Sigmoid colon (tissue), 7 donors: ENCODE data around the gene SNIP1. TPM values are rescaled to one million over a fixed set of nuclear protein-coding genes. Genes with fewer than 3 reads are reported as not detected.
"Not testable (repeated sequence)": the region's sequence is repeated elsewhere in the genome, so short reads cannot be mapped to it uniquely, and the experiment has no call there.

ENCODE experiments used
- DNase-seq: peaks from one replicate; pipeline ENCODE4 v3.0.0-alpha.2; 2019
- H3K27ac ChIP-seq, 4 donors: fragments of 200-600 bp; sonication (generic); one replicate each; pipeline ENCODE4 v1.5.1; 2016 to 2019; ENCODE audit warnings: mild to moderate bottlenecking in 1 of 4
- H3K27me3 ChIP-seq, 3 donors: fragments of 200-600 bp; sonication (generic); one replicate each; pipeline ENCODE4 v1.5.1; 2019; ENCODE audit warnings: mild to moderate bottlenecking in 1 of 3
- H3K36me3 ChIP-seq, 4 donors: fragments of 200-600 bp; sonication (generic); one replicate each; pipeline ENCODE4 v1.5.1; 2016 to 2019
- H3K4me1 ChIP-seq, 4 donors: fragments of 200-600 bp; sonication (generic); one replicate each; pipeline ENCODE4 v1.5.1; 2017 to 2019
- H3K4me3 ChIP-seq, 4 donors: fragments of 200-600 bp; sonication (generic); one replicate each; pipeline ENCODE4 v1.5.1; 2017 to 2019; ENCODE audit warnings: mild to moderate bottlenecking in 2 of 4, moderate library complexity in 1 of 4
- H3K9me3 ChIP-seq, 4 donors: fragments of 200-600 bp in 3 of 4; sonication (generic) in 3 of 4; one replicate each; pipeline versions ENCODE4 v1.5.1 to v1.6.1; 2013 to 2019
- CTCF ChIP-seq, 4 experiments: fragments of 450-650 bp in 3 of 4; fragments of 200-600 bp in 1 of 4; IDR thresholded peaks; one replicate each; pipeline ENCODE4 v1.5.1; 2016 to 2019; ENCODE audit warnings: antibody characterized with exemption in 4 of 4, mild to moderate bottlenecking in 3 of 4, moderate library complexity in 2 of 4
- EP300 ChIP-seq, 4 donors: sonication (generic); formaldehyde crosslinking; IDR thresholded peaks; one replicate each; pipeline ENCODE4 v1.6.1; 2017; ENCODE audit warnings: antibody characterized with exemption in 4 of 4
- POLR2A ChIP-seq, 2 donors: fragments of 450-650 bp; IDR thresholded peaks; one replicate each; pipeline ENCODE4 v1.6.1; 2016; ENCODE audit warnings: antibody characterized with exemption in 2 of 2, mild to moderate bottlenecking in 2 of 2, moderate library complexity in 2 of 2
- POLR2AphosphoS5 ChIP-seq, 4 donors: sonication (generic); formaldehyde crosslinking; IDR thresholded peaks; one replicate each; pipeline ENCODE4 v1.6.1; 2017; ENCODE audit warnings: antibody characterized with exemption in 4 of 4
- WGBS, 2 donors: extraction: QIAGEN DNeasy Blood & Tissue Kit; methylation state at CpG; one replicate each; pipeline ENCODE4 v1.1.7; 2013; 5-methylcytosine and 5-hydroxymethylcytosine counted together
- intact Hi-C: fragments of 100-400 bp; cut with DNase I; formaldehyde crosslinking; loops from one replicate; pipeline ENCODE4 v1.15.1; 2023
- polyA plus RNA-seq, 3 donors: library from polyadenylated mRNA; stranded (reverse); fragments of 200-250 nt; gene quantifications; one replicate each; pipeline ENCODE4 v1.2.3, GENCODE V29; 2013
- total RNA-seq, 4 donors: library from RNA; depleted of rRNA; stranded (reverse); fragments of >200 nt; gene quantifications; one replicate each; pipeline ENCODE4 v1.1.0, GENCODE V29; 2016
- donor health status: healthy with polysubstance abuse.
- donor health status: Bipolar disorder and iron deficiency.
- donor health status: healthy.

The SNIP1 gene
- total and polyA plus RNA-seq, 7 donors = 3.6 to 20.4 (median 7.2) TPM

DNA sequence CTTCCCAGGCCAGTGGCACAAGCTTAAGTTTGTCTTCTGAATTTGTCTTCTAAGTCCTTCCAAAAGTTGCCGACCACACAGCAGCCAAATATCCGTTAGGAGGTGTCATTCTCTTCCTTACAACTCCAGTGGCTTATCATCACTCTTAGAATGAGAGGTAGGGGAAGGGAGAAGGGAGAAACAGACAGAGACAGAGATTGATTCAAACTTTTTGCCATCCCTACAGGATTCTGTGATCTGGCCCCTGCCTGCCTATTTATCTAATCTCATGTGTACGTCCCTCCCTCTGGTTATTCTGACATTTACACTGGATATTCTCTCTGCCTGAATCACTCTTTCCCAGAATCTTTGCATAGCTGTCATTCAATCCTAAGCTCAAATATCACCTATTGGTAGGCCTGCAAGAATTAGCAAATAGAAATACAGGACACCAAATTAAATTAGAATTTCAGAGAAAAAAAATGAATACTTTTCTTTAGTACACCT is 42.1 kb upstream of the SNIP1 start:
- WGBS, 2 donors = 1 to 4% methylated on average over 3 of the region's 3 CpGs
- peaks cover 0 to 21% (median 5%) of the 10 kb centered on the region in 4 donors for H3K36me3 ChIP-seq
- no peaks in the 10 kb centered on the region for H3K27me3 ChIP-seq
- no peaks in the 10 kb centered on the region for H3K9me3 ChIP-seq
- no peak for DNase-seq
- H3K4me3 ChIP-seq = peak overlapping the region; percentile 75 to 84 (median 80)
- TF ChIP-seq POLR2AphosphoS5 (IDR thresholded peaks at IDR 0.05) (no peak), CTCF (IDR thresholded peaks at IDR 0.05) (no peak), POLR2A (IDR thresholded peaks at IDR 0.05) (no peak), EP300 (IDR thresholded peaks at IDR 0.05) (no peak)
- intact Hi-C loops = loop anchor here (5.0 kb wide), 1 partner anchor 96 kb away; the partner anchor contains the start of gene CDCA8
- H3K4me1 ChIP-seq = peaks cover 0 to 27% (median 16%) of the 10 kb centered on the region in 4 donors
- H3K27ac ChIP-seq = peak overlapping the region; percentile 83 to 85 (median 83)

DNA sequence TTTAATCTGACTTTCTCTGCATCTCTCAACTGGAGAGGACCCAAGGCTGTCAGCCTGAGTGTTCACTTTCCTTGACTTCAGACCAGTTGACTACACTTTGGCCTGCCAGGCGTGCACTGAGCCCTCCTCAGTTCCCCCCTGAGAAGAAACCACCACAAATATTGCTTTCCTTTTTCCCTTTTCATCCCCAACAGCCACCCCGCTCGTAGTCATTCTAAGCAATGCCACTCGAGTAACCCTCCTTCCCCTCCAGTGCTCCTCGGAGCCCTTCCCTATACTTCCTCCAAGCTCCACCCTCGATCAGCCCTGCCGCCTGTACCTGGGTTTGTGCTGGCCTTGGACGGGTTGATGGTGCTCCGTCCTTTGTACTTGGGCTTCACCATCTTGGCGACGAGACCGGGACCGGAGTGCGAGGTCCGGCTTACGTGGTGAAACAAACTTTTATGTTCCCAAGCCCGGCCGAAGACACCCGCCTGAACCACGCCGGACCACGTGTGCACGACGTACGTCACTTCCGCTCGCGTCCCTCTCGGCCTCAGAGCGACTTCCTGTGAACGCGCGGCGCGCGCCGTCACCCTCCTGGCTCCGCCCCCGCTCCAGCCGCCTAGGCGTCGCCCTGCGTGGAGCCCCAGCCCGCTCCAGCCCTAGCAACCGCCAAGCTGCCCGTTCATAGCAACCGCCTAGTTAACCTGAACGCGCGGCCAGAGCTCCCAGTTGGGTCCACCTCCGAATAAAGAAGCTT is 41.5 kb upstream of the SNIP1 start, which contains the start of gene GNL2:
GNL2 (minus strand) TSS at position 498 of the 742 bp plus-strand sequence; CDS start at position 383, 115 bp downstream.
- peak within 1 kb of the TSS; percentile 83 to 85 (median 83) for H3K27ac ChIP-seq
- peaks cover 0 to 28% (median 9%) of the 10 kb centered on the region in 4 donors for H3K36me3 ChIP-seq
- H3K27me3 ChIP-seq = no peaks in the 10 kb centered on the region
- WGBS, 2 donors = 0% methylated on average over 51 of the region's 51 CpGs
- intact Hi-C loops = loop anchor here (2.0 to 5.0 kb wide), 2 partner anchors 41 to 97 kb away; partner anchors contain the start of genes CDCA8 and SNIP1
- H3K4me1 ChIP-seq = peaks cover 0 to 27% (median 16%) of the 10 kb centered on the region in 4 donors
- peak within 1 kb of the TSS; percentile 75 to 84 (median 80) for H3K4me3 ChIP-seq
- no peaks in the 10 kb centered on the region for H3K9me3 ChIP-seq
- no peak for TF ChIP-seq CTCF (IDR thresholded peaks at IDR 0.05)
- peak; percentile 68 to 79 for TF ChIP-seq POLR2A (IDR thresholded peaks at IDR 0.05)
- peak in 1 of 4 donors; percentile 67 for TF ChIP-seq EP300 (IDR thresholded peaks at IDR 0.05)
- peak; percentile 89 to 97 (median 94) for TF ChIP-seq POLR2AphosphoS5 (IDR thresholded peaks at IDR 0.05)
- DNase-seq = peak; percentile 99

DNA sequence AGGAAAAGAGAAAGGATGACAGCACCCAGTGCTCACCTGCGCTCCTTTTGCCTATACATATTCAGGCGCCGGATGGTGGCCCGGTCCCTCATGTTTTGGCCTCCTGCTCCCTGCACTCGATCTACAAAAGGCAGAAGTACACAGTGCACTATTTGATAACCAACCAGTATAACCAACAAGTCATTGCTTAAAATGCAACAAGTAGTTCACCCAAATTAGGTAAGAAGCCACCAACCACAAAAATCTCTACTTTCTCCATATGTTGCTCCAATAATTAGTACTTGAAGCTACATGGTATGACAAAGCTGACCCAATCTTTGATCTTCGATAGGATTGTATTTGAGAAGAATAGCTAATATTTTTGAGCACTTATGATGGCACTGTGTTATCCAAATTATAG is 39.6 kb upstream of the SNIP1 start:
- H3K9me3 ChIP-seq = no peaks in the 10 kb centered on the region
- 95 to 98% methylated on average over 6 of the region's 6 CpGs for WGBS, 2 donors
- intact Hi-C loops = loop anchor here (2.0 kb wide), 1 partner anchor 39 kb away; the partner anchor contains the start of gene SNIP1
- no peak overlapping the region for H3K27ac ChIP-seq
- no peaks in the 10 kb centered on the region for H3K27me3 ChIP-seq
- TF ChIP-seq POLR2AphosphoS5 (IDR thresholded peaks at IDR 0.05) (no peak), CTCF (IDR thresholded peaks at IDR 0.05) (no peak), POLR2A (IDR thresholded peaks at IDR 0.05) (no peak), EP300 (IDR thresholded peaks at IDR 0.05) (no peak)
- H3K4me3 ChIP-seq = no peak overlapping the region
- no peak for DNase-seq
- H3K36me3 ChIP-seq = peaks cover 4 to 46% (median 25%) of the 10 kb centered on the region in 4 donors
- peaks cover 0 to 27% (median 16%) of the 10 kb centered on the region in 4 donors for H3K4me1 ChIP-seq

GRCh38 chr1:37588939-37589338 is 34.8 kb upstream of the SNIP1 start:
- no peak for TF ChIP-seq POLR2AphosphoS5 (IDR thresholded peaks at IDR 0.05)
- no peak for TF ChIP-seq EP300 (IDR thresholded peaks at IDR 0.05)
- TF ChIP-seq CTCF (IDR thresholded peaks at IDR 0.05) = no peak
- TF ChIP-seq POLR2A (IDR thresholded peaks at IDR 0.05) = no peak
- 94% methylated on average over 2 of the region's 2 CpGs for WGBS, 2 donors
- Histone ChIP-seq H3K27me3 (no peaks in the 10 kb centered on the region), H3K9me3 (no peaks in the 10 kb centered on the region), H3K36me3 (peaks cover 4 to 92% (median 39%) of the 10 kb centered on the region in 4 donors), H3K4me3 (no peak overlapping the region), H3K27ac (no peak overlapping the region), H3K4me1 (peaks cover 0 to 6% (median 2%) of the 10 kb centered on the region in 4 donors)
- DNase-seq = no peak
- intact Hi-C loops = no loop called here

DNA sequence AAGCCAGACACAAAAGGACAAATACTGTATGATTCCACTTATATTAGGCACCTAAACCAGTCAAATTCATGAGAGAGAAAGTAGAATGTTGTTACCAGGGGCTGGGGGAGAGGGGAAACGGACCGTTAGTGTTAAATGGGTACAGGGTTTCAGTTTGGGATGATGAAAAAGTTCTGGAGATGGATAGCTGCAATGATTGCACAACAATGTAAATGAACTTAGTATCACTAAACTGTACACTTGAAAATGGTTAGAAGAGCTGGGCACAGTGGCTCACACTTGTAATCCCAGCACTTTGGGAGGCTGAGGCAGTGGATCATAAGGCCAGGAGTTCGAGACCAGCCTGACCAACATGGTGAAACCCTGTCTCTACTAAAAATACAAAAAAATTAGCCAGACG is 30.5 kb upstream of the SNIP1 start:
- DNase-seq, H3K4me1 ChIP-seq, intact Hi-C loops, H3K4me3 ChIP-seq, H3K27me3 ChIP-seq, H3K9me3 ChIP-seq, H3K27ac ChIP-seq: not testable (repeated sequence)
- peaks cover 17 to 92% (median 50%) of the 10 kb centered on the region in 4 donors for H3K36me3 ChIP-seq
- 94 to 96% methylated on average over 4 of the region's 4 CpGs for whole genome bisulfite sequencing, 2 donors
